Measurements from ENCODE around the gene RNF141.
A peak's percentile ranks its signal among the peaks of the same experiment; 100 is the strongest.

The RNF141 gene

GRCh38 chr11:10540915-10541560, at the start of gene RNF141:
Gene RNF141, minus strand, starts transcription at chr11:10541187. Its CDS starts 7,029 bp downstream, at chr11:10534158.
- peaks cover 38% of the 10 kb centered on the region for H3K4me1 Mint-ChIP-seq (ENCODE audit: low read depth)
- H3K36me3 Mint-ChIP-seq (ENCODE audit: low read depth) = no peaks in the 10 kb centered on the region
- no peaks in the 10 kb centered on the region for H3K9me3 Mint-ChIP-seq
- peak within 1 kb of the TSS; percentile 86 for H3K27ac Mint-ChIP-seq
- peak within 1 kb of the TSS; percentile 81 for H3K4me3 Mint-ChIP-seq
- no peaks in the 10 kb centered on the region for H3K27me3 Mint-ChIP-seq

DNA sequence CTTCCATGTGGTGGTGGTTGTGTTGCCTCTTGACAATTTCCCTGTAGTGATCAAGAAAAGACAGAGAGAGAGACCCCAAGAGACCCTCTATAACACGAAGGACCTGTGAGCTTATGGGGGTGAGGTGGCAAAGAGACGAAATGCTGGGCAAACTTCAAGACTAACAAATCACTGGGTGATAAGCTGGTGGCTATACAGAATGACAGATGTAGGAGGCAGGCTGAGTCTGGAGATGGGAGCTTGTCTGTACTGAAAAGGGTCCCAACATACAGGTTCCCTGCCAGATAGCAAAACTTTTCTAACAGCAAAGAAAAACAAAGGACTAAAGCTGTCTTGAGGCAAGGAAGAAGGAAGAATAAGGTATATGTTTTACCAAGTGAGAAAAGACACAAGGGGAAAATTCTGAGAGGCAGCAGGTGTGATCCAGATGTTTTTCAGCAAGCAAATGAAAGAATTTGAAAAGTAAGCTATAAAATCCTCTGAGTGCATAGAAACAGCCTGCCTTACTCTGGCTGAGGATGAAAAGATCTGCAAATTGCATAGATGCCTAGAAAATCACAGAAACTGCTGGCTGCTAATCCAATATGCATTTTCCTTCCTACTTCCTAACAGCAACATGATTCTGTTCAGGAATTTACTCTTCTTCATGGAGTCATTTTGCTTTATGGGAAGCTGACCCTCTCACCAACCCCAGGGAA, 49.4 kb upstream of the RNF141 start:
- Mint-ChIP-seq H3K36me3 (ENCODE audit: low read depth) (no peaks in the 10 kb centered on the region), H3K9me3 (no peaks in the 10 kb centered on the region), H3K27ac (no peak overlapping the region), H3K27me3 (no peaks in the 10 kb centered on the region), H3K4me3 (no peak overlapping the region), H3K4me1 (ENCODE audit: low read depth) (no peaks in the 10 kb centered on the region)

DNA sequence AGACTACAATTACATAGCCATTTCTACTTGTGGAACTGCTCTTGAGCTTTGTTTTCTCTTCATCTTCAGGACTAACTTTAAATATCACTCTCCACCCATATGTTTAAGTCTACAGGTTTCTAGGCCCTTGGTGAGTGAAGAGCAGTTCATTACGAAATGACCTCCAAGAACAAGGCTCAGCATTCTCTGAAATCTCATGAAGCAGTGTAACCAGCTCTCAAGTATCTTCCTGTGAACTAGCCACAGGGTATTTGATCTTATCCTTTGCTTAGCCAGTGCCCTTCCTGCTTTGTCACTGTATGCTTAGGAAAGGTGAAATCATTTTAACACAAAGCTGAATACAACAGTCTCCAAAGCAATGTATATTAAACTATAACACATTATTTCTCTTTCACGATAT, 47.9 kb upstream of the RNF141 start:
- H3K4me1 Mint-ChIP-seq (ENCODE audit: low read depth) = no peaks in the 10 kb centered on the region
- no peak overlapping the region for H3K27ac Mint-ChIP-seq
- no peaks in the 10 kb centered on the region for H3K36me3 Mint-ChIP-seq (ENCODE audit: low read depth)
- H3K4me3 Mint-ChIP-seq = no peak overlapping the region
- no peaks in the 10 kb centered on the region for H3K9me3 Mint-ChIP-seq
- H3K27me3 Mint-ChIP-seq = no peaks in the 10 kb centered on the region

- Mint-ChIP-seq H3K27ac (no peak overlapping the region), H3K4me3 (no peak overlapping the region), H3K36me3 (ENCODE audit: low read depth) (no peaks in the 10 kb centered on the region), H3K27me3 (peaks cover 6% of the 10 kb centered on the region), H3K9me3 (no peaks in the 10 kb centered on the region), H3K4me1 (ENCODE audit: low read depth) (no peaks in the 10 kb centered on the region)
Measured at GRCh38 chr11:10587995-10588394, 47.0 kb upstream of the RNF141 start.

- Mint-ChIP-seq H3K9me3 (no peaks in the 10 kb centered on the region), H3K27me3 (peaks cover 6% of the 10 kb centered on the region), H3K4me3 (no peak overlapping the region), H3K27ac (no peak overlapping the region), H3K4me1 (ENCODE audit: low read depth) (no peaks in the 10 kb centered on the region), H3K36me3 (ENCODE audit: low read depth) (no peaks in the 10 kb centered on the region)
Measured at GRCh38 chr11:10587388-10587787, 46.4 kb upstream of the RNF141 start.

DNA sequence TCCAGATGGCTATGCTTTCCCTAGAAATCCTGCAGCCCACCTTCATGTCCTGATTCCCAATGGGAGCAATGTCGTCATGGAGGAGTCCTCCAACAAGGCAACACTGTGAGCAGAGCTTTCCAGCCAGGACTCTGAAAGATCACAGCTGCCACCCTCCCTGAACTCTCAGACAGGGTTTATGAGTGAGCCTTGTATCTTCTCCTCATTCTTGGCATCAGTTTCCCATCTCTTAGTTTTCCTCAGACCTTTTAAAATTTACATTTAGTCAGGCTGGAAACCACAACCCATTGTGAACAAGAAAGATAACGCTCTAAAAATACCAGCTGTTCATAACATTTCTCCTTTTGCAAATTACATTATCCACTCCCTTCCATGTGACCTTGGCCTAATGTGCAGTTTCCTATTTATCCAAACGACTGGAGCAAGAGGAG, 43.1 kb upstream of the RNF141 start:
- H3K27ac Mint-ChIP-seq = no peak overlapping the region
- H3K4me3 Mint-ChIP-seq = no peak overlapping the region
- H3K27me3 Mint-ChIP-seq = peaks cover 6% of the 10 kb centered on the region
- H3K4me1 Mint-ChIP-seq (ENCODE audit: low read depth) = no peaks in the 10 kb centered on the region
- no peaks in the 10 kb centered on the region for H3K36me3 Mint-ChIP-seq (ENCODE audit: low read depth)
- H3K9me3 Mint-ChIP-seq = no peaks in the 10 kb centered on the region

GRCh38 chr11:10581481-10582019, 40.6 kb upstream of the RNF141 start:
- H3K9me3 Mint-ChIP-seq = no peaks in the 10 kb centered on the region

DNA sequence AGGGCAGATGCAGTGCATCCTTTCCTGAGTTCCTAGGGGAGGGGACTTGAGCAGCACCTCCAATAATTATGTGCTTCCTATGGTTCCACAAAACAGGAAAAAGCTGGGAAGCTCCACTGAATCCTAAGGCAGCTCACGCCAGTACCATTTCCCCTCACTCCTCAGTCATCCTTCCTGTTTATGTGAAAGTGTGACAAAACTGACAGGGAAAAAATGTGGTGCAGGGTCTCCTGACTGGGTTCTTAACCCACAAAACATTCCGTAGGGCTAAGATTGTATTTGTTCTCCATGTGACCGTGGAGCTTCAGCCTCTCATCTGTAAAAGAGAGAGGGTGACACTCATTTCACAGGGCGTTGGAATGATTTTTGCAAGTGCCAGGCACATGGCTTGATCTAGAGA, 39.6 kb upstream of the RNF141 start:
- no peaks in the 10 kb centered on the region for H3K4me1 Mint-ChIP-seq (ENCODE audit: low read depth)
- H3K36me3 Mint-ChIP-seq (ENCODE audit: low read depth) = no peaks in the 10 kb centered on the region
- no peak overlapping the region for H3K4me3 Mint-ChIP-seq
- H3K27me3 Mint-ChIP-seq = peaks cover 6% of the 10 kb centered on the region
- no peak overlapping the region for H3K27ac Mint-ChIP-seq
- H3K9me3 Mint-ChIP-seq = no peaks in the 10 kb centered on the region

More at GRCh38 chr11:10581481-10582019, 40.6 kb upstream of the RNF141 start:
- Mint-ChIP-seq H3K36me3 (ENCODE audit: low read depth) (no peaks in the 10 kb centered on the region), H3K27ac (no peak overlapping the region), H3K4me1 (ENCODE audit: low read depth) (no peaks in the 10 kb centered on the region), H3K4me3 (no peak overlapping the region), H3K27me3 (peaks cover 6% of the 10 kb centered on the region)

DNA sequence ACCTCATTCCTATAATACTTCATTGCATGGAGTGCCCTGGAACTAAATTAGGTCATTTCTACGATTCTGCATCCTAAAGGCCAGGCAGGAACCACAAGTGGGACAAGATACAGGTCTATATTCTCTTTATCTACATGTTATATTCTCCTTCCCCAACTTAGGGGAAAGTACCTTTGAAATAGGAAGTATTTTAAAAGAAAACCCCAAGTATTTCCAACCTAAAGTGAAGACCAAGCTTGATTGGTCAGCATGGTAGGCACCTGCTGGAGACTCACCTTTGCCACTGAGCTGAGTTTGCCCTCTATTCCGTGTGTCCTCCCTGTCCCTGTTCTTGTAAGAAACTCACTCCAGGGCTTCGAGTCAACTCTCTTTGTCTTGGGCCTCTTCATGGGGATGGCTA, 38.7 kb upstream of the RNF141 start:
- H3K4me1 Mint-ChIP-seq (ENCODE audit: low read depth) = no peaks in the 10 kb centered on the region
- H3K9me3 Mint-ChIP-seq = no peaks in the 10 kb centered on the region
- no peak overlapping the region for H3K27ac Mint-ChIP-seq
- H3K36me3 Mint-ChIP-seq (ENCODE audit: low read depth) = no peaks in the 10 kb centered on the region
- H3K27me3 Mint-ChIP-seq = peaks cover 6% of the 10 kb centered on the region
- no peak overlapping the region for H3K4me3 Mint-ChIP-seq

GRCh38 chr11:10576035-10576398, 35.0 kb upstream of the RNF141 start:
- no peaks in the 10 kb centered on the region for H3K36me3 Mint-ChIP-seq (ENCODE audit: low read depth)

DNA sequence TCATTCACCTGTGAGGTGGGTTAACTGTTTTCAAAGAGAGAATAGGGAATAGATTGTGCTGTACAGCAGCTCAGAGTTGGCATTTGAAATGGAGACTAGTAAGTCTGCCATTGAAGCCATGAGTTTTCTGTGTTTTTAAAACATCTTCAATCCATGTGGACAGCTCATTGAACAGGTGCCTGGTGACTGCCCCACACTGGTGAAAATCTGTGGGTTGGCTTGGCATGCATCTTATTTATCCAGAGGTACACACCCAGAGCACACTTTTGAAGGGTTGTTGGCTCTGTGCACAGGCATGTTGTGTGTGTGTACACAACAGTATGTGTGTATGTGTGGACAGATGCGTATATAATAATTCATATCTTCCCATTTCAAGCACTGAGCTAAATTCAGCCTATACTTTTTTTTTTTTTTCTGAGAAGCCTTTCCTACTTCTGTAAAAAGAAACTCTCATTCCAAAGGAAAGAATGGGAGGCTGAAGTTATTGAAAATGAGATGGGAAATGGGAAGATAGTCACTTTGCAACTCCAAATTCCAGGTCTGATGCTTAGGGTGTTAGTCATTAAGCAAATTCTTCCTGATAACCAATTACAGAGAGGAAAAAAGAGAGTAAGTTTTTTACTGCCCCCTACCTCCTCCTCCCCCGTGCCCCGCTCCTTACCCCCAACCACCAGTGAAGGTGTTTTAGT, 34.5 kb upstream of the RNF141 start:
- no peaks in the 10 kb centered on the region for H3K36me3 Mint-ChIP-seq (ENCODE audit: low read depth)
- no peaks in the 10 kb centered on the region for H3K9me3 Mint-ChIP-seq
- H3K4me3 Mint-ChIP-seq = no peak overlapping the region
- H3K27me3 Mint-ChIP-seq = no peaks in the 10 kb centered on the region
- no peak overlapping the region for H3K27ac Mint-ChIP-seq
- no peaks in the 10 kb centered on the region for H3K4me1 Mint-ChIP-seq (ENCODE audit: low read depth)

More at GRCh38 chr11:10576035-10576398, 35.0 kb upstream of the RNF141 start:
- Mint-ChIP-seq H3K27ac (no peak overlapping the region), H3K27me3 (no peaks in the 10 kb centered on the region), H3K4me1 (ENCODE audit: low read depth) (no peaks in the 10 kb centered on the region), H3K4me3 (no peak overlapping the region), H3K9me3 (no peaks in the 10 kb centered on the region)

GRCh38 chr11:10573556-10573955, 32.6 kb upstream of the RNF141 start:
- Mint-ChIP-seq H3K4me1 (ENCODE audit: low read depth) (no peaks in the 10 kb centered on the region), H3K27ac (no peak overlapping the region), H3K36me3 (ENCODE audit: low read depth) (no peaks in the 10 kb centered on the region), H3K9me3 (no peaks in the 10 kb centered on the region), H3K27me3 (no peaks in the 10 kb centered on the region), H3K4me3 (no peak overlapping the region)

- Mint-ChIP-seq H3K4me1 (ENCODE audit: low read depth) (no peaks in the 10 kb centered on the region), H3K27ac (no peak overlapping the region), H3K27me3 (no peaks in the 10 kb centered on the region), H3K9me3 (no peaks in the 10 kb centered on the region), H3K4me3 (no peak overlapping the region), H3K36me3 (ENCODE audit: low read depth) (no peaks in the 10 kb centered on the region)
Measured at GRCh38 chr11:10573028-10573427, 32.0 kb upstream of the RNF141 start.

GRCh38 chr11:10572533-10572932, 31.5 kb upstream of the RNF141 start:
- Mint-ChIP-seq H3K27ac (no peak overlapping the region), H3K4me3 (no peak overlapping the region), H3K4me1 (ENCODE audit: low read depth) (no peaks in the 10 kb centered on the region), H3K9me3 (no peaks in the 10 kb centered on the region), H3K27me3 (no peaks in the 10 kb centered on the region), H3K36me3 (ENCODE audit: low read depth) (no peaks in the 10 kb centered on the region)

GRCh38 chr11:10568486-10568941, 27.5 kb upstream of the RNF141 start, which contains the start of gene LYVE1:
Gene LYVE1, minus strand, starts transcription at chr11:10568665. Its CDS starts 133 bp downstream, at chr11:10568532.
- no peak within 1 kb of the TSS for H3K4me3 Mint-ChIP-seq
- H3K36me3 Mint-ChIP-seq (ENCODE audit: low read depth) = no peaks in the 10 kb centered on the region
- no peak within 1 kb of the TSS for H3K27ac Mint-ChIP-seq
- no peaks in the 10 kb centered on the region for H3K9me3 Mint-ChIP-seq
- H3K27me3 Mint-ChIP-seq = no peaks in the 10 kb centered on the region
- peaks cover 4% of the 10 kb centered on the region for H3K4me1 Mint-ChIP-seq (ENCODE audit: low read depth)

Measured in stimulated activated naive CD8-positive, alpha-beta T cell treated with anti-CD3 and anti-CD28 coated beads, Interleukin-15, Interleukin-2, amounts not matched to agents 100 ng/mL and 50 ng/mL, for 24 hours (primary cell).